H1 (cell line): ENCODE data around the gene PPM1N. TPM values are rescaled to one million over a fixed set of nuclear protein-coding genes. Genes with fewer than 3 reads are reported as not detected.

Experiments
- CTCF ChIA-PET: fragments of 300-600 bp; sonication (Branson Sonifier 250); formaldehyde crosslinking; loops from one replicate; lab custom pipeline; 2021; ENCODE audit not compliant: partially characterized antibody; lab: Charles Lee
- POLR2A ChIA-PET: fragments of 300-600 bp; sonication (Branson Sonifier 250); formaldehyde crosslinking; loops from one replicate; lab custom pipeline; 2021; ENCODE audit warnings: inconsistent platforms; ENCODE audit not compliant: partially characterized antibody; lab: Charles Lee
- DNase-seq, 2 experiments: peaks; one replicate each; pipeline versions ENCODE4 v3.0.0 to v3.0.0-alpha.2; 2010 to 2022; ENCODE audit warnings: low spot score in 2 of 2, low read depth in 1 of 2, mixed read lengths in 1 of 2
- FAIRE-seq: peaks from 2 replicates; lab custom pipeline; 2011; peaks lifted over from hg19 to GRCh38; lab: Jason Lieb, UNC
- H2AFZ ChIP-seq: 2 replicates; pipeline ENCODE4 v1.8.1; 2012; ENCODE audit warnings: low read length, inconsistent platforms
- H2AK5ac ChIP-seq: 2 replicates; pipeline ENCODE4 v1.6.1; 2013; ENCODE audit warnings: low read depth, low read length
- H2BK120ac ChIP-seq: replicated peaks from 2 replicates; pipeline ENCODE3; 2013; ENCODE audit warnings: low read depth, low read length, inconsistent platforms
- H2BK12ac ChIP-seq: 2 replicates; pipeline ENCODE4 v1.6.1; 2013; ENCODE audit warnings: low read depth, low read length
- H2BK15ac ChIP-seq: 2 replicates; pipeline ENCODE4 v1.6.1; 2013; ENCODE audit warnings: low read length
- H2BK20ac ChIP-seq: 2 replicates; pipeline ENCODE4 v1.6.1; 2013; ENCODE audit warnings: low read length
- H2BK5ac ChIP-seq: 2 replicates; pipeline ENCODE4 v1.6.1; 2013; ENCODE audit warnings: low read depth, low read length
- H3K14ac ChIP-seq: 2 replicates; pipeline ENCODE4 v1.6.1; 2013; ENCODE audit warnings: inconsistent platforms; ENCODE audit not compliant: insufficient read length
- H3K18ac ChIP-seq: 2 replicates; pipeline ENCODE4 v1.6.1; 2013; ENCODE audit warnings: low read length; ENCODE audit errors: extremely low read depth
- H3K23ac ChIP-seq: 2 replicates; pipeline ENCODE4 v1.6.1; 2013; ENCODE audit warnings: inconsistent platforms; ENCODE audit not compliant: insufficient read length
- H3K23me2 ChIP-seq: 2 replicates; pipeline ENCODE4 v1.6.1; 2013; ENCODE audit warnings: low read depth, low read length
- H3K27ac ChIP-seq: 2 replicates; pipeline ENCODE4 v1.6.1; 2011; ENCODE audit warnings: low read depth, low read length, inconsistent platforms
- H3K27me3 ChIP-seq, 4 experiments: replicated peaks in 1 of 4; 1 replicate in 1 of 4; 2 replicates in 3 of 4; pipeline versions ENCODE4 v1.6.1 to v1.8.1; 2011 to 2013; ENCODE audit warnings: low read length in 3 of 4, mild to moderate bottlenecking in 3 of 4, inconsistent platforms in 2 of 4, mixed read lengths in 2 of 4, moderate library complexity in 1 of 4; ENCODE audit not compliant: control insufficient read depth in 3 of 4, insufficient read depth in 3 of 4; ENCODE audit errors: extremely low read depth in 1 of 4
- H3K36me3 ChIP-seq, 4 experiments: 2 replicates each; pipeline versions ENCODE4 v1.6.1 to v1.8.1; 2011 to 2013; ENCODE audit warnings: mild to moderate bottlenecking in 4 of 4, low read length in 3 of 4, moderate library complexity in 2 of 4, control low read depth in 1 of 4, inconsistent platforms in 1 of 4; ENCODE audit not compliant: insufficient read depth in 4 of 4, control insufficient read depth in 2 of 4
- H3K4ac ChIP-seq: replicated peaks from 2 replicates; pipeline ENCODE3; 2013; ENCODE audit warnings: low read length, low read depth, mixed read lengths, inconsistent platforms; ENCODE audit not compliant: insufficient read length
- H3K4me1 ChIP-seq, 4 experiments: replicated peaks in 1 of 4; 1 replicate in 1 of 4; 2 replicates in 3 of 4; pipeline versions ENCODE4 v1.6.1 to v1.8.1; 2011 to 2013; ENCODE audit warnings: low read length in 3 of 4, inconsistent platforms in 2 of 4, mixed read lengths in 1 of 4; ENCODE audit not compliant: insufficient read depth in 4 of 4, control insufficient read depth in 3 of 4
- H3K4me2 ChIP-seq, 2 experiments: 2 replicates each; pipeline versions ENCODE4 v1.6.1 to v1.8.1; 2011 to 2013; ENCODE audit warnings: low read depth in 2 of 2, low read length in 2 of 2, control low read depth in 1 of 2, inconsistent platforms in 1 of 2, mild to moderate bottlenecking in 1 of 2; ENCODE audit not compliant: insufficient read depth in 1 of 2
- H3K4me3 ChIP-seq, 4 experiments: fragments of 200-600, 300-600 bp in 1 of 4; sonication (generic), shearing (Covaris generic), sonication (Bioruptor Twin) in 1 of 4; 2 replicates each; pipeline versions ENCODE4 v1.5.1 to v1.8.1; 2011 to 2016; ENCODE audit warnings: low read length in 4 of 4, low read depth in 3 of 4, control low read depth in 2 of 4, inconsistent platforms in 2 of 4, mild to moderate bottlenecking in 2 of 4, mixed read lengths in 1 of 4, moderate library complexity in 1 of 4; ENCODE audit not compliant: insufficient read depth in 2 of 4; ENCODE audit errors: extremely low read depth in 1 of 4
- H3K56ac ChIP-seq: replicated peaks from 2 replicates; pipeline ENCODE3; 2013; ENCODE audit warnings: low read depth, mild to moderate bottlenecking, mixed read lengths, low read length, inconsistent platforms; ENCODE audit not compliant: insufficient read length
- H3K79me1 ChIP-seq: 2 replicates; pipeline ENCODE4 v1.6.1; 2013; ENCODE audit warnings: low read depth, low read length, control low read depth
- H3K79me2 ChIP-seq, 2 experiments: 2 replicates each; pipeline versions ENCODE4 v1.6.1 to v1.8.1; 2012 to 2013; ENCODE audit warnings: low read length in 2 of 2, mild to moderate bottlenecking in 2 of 2, inconsistent platforms in 1 of 2; ENCODE audit not compliant: insufficient read depth in 2 of 2, control insufficient read depth in 1 of 2
- H3K9ac ChIP-seq, 4 experiments: replicated peaks in 1 of 4; 1 replicate in 1 of 4; 2 replicates in 3 of 4; pipeline versions ENCODE4 v1.6.1 to v1.8.1; 2011 to 2013; ENCODE audit warnings: low read depth in 3 of 4, low read length in 3 of 4, control low read depth in 2 of 4, mild to moderate bottlenecking in 2 of 4, moderate library complexity in 2 of 4, inconsistent platforms in 1 of 4; ENCODE audit errors: extremely low read depth in 1 of 4
- H3K9me3 ChIP-seq, 2 experiments: 2 replicates each; pipeline versions ENCODE4 v1.6.1 to v1.8.1; 2012 to 2013; ENCODE audit warnings: mild to moderate bottlenecking in 2 of 2, moderate library complexity in 2 of 2, control low read depth in 1 of 2, inconsistent platforms in 1 of 2, low read depth in 1 of 2, low read length in 1 of 2, mixed read lengths in 1 of 2; ENCODE audit not compliant: insufficient read depth in 2 of 2
- H4K20me1 ChIP-seq, 2 experiments: replicated peaks in 1 of 2; 2 replicates each; pipeline versions ENCODE3 to v1.8.1; 2011 to 2013; ENCODE audit warnings: inconsistent platforms in 2 of 2, low read length in 2 of 2, mild to moderate bottlenecking in 1 of 2; ENCODE audit not compliant: insufficient read depth in 2 of 2, control insufficient read depth in 1 of 2
- H4K5ac ChIP-seq: 2 replicates; pipeline ENCODE4 v1.6.1; 2013; ENCODE audit warnings: low read length, low read depth, mixed read lengths, inconsistent platforms; ENCODE audit not compliant: insufficient read length
- H4K8ac ChIP-seq: 2 replicates; pipeline ENCODE4 v1.8.0; 2013; ENCODE audit warnings: mild to moderate bottlenecking, moderate library complexity, low read length, inconsistent platforms; ENCODE audit not compliant: insufficient read depth; ENCODE audit errors: extremely low read depth
- H4K91ac ChIP-seq: replicated peaks from 2 replicates; pipeline ENCODE3; 2013; ENCODE audit warnings: low read length, mixed read lengths, inconsistent platforms; ENCODE audit not compliant: insufficient read length
- BCL11A ChIP-seq, 2 experiments: IDR thresholded peaks; one replicate each; pipeline ENCODE4 v1.6.1; 2011; ENCODE audit warnings: low read depth in 2 of 2, low read length in 2 of 2, mild to moderate bottlenecking in 2 of 2
- CHD2 ChIP-seq: IDR thresholded peaks from 2 replicates; pipeline ENCODE4 v1.6.1; 2012; ENCODE audit warnings: low read length, improper control_type of control experiment
- CREB1 ChIP-seq: IDR thresholded peaks from 2 replicates; pipeline ENCODE4 v1.6.1; 2012; ENCODE audit warnings: inconsistent platforms
- CTBP2 ChIP-seq: IDR thresholded peaks from 2 replicates; pipeline ENCODE4 v1.7.0; 2011; ENCODE audit warnings: borderline replicate concordance, mild to moderate bottlenecking, moderate library complexity, mixed read lengths, low read length; ENCODE audit not compliant: insufficient read depth, insufficient read length
- EZH2 ChIP-seq: fragments of 200-600 bp; sonication (generic); IDR thresholded peaks from 2 replicates; pipeline ENCODE4 v1.7.1; 2012; ENCODE audit warnings: low read depth, mild to moderate bottlenecking, moderate library complexity, low read length, inconsistent platforms; ENCODE audit not compliant: severe bottlenecking
- FOSL1 ChIP-seq: IDR thresholded peaks from 2 replicates; pipeline ENCODE4 v1.6.1; 2011; ENCODE audit warnings: mild to moderate bottlenecking, low read depth, low read length, moderate library complexity; ENCODE audit not compliant: insufficient read depth
- NANOG ChIP-seq: IDR thresholded peaks from 2 replicates; pipeline ENCODE4 v1.6.1; 2011; ENCODE audit warnings: low read length, low read depth, mild to moderate bottlenecking, inconsistent platforms; ENCODE audit not compliant: insufficient read depth, poor library complexity, severe bottlenecking
- POU5F1 ChIP-seq: IDR thresholded peaks from 2 replicates; pipeline ENCODE4 v1.6.1; 2011; ENCODE audit warnings: low read depth, mild to moderate bottlenecking, low read length, moderate library complexity
- RFX5 ChIP-seq: IDR thresholded peaks from 2 replicates; pipeline ENCODE4 v1.6.1; 2011; ENCODE audit warnings: low read depth, low read length, improper control_type of control experiment, borderline replicate concordance
- SIN3A ChIP-seq, 2 experiments: IDR thresholded peaks in 1 of 2; conservative IDR thresholded peaks in 1 of 2; 2 replicates each; pipeline ENCODE4 v1.6.1; 2011 to 2012; ENCODE audit warnings: low read length in 2 of 2, improper control_type of control experiment in 1 of 2, low read depth in 1 of 2, mild to moderate bottlenecking in 1 of 2
- SRF ChIP-seq: IDR thresholded peaks from 2 replicates; pipeline ENCODE4 v1.6.1; 2011; ENCODE audit warnings: mild to moderate bottlenecking, low read depth, low read length, moderate library complexity
- ZNF274 ChIP-seq: IDR thresholded peaks from 2 replicates; pipeline ENCODE4 v1.7.0; 2012; ENCODE audit warnings: low read length, borderline replicate concordance; ENCODE audit errors: extremely low read depth
- WGBS, 2 experiments: shearing (Covaris generic) in 1 of 2; methylation state at CpG; one replicate each; pipeline versions ENCODE4 v1.1.6 to v1.1.7; 2013 to 2015; ENCODE audit warnings: low lambda C conversion rate in 2 of 2, mixed read lengths in 2 of 2, inconsistent platforms in 1 of 2, low coverage in 1 of 2, missing lambda C conversion rate in 1 of 2; ENCODE audit not compliant: insufficient replicate concordance in 2 of 2, insufficient coverage in 1 of 2, insufficient read length in 1 of 2; ENCODE audit errors: extremely low coverage in 1 of 2, missing lambda C conversion rate in 1 of 2; 5-methylcytosine and 5-hydroxymethylcytosine counted together
- polyA plus RNA-seq, 7 experiments: library from polyadenylated mRNA; depleted of rRNA in 3 of 7; stranded (reverse) in 5 of 7; unstranded in 2 of 7; fragments of >200 nt in 5 of 7; fragments of 200-250 nt in 2 of 7; gene quantifications; 1 replicate in 5 of 7; 2 replicates in 1 of 7; 4 replicates in 1 of 7; pipeline versions ENCODE4 v1.2.1 to v1.2.3, GENCODE V29; 2011 to 2013; ENCODE audit warnings: missing spikeins in 2 of 7, mixed read lengths in 2 of 7
- total RNA-seq: library from RNA; stranded (reverse); fragmentation: NEBNext Ultra II Directional; extraction: Animal tissue kit (Norgen Biotek cat#: 25700); gene quantifications from 2 replicates; pipeline ENCODE4 v1.2.1, GENCODE V29; 2021
- TF ChIP-seq, protein P1 (sequence below): IDR thresholded peaks from 2 replicates; pipeline ENCODE4 v1.6.1; 2011; ENCODE audit warnings: low read depth, mild to moderate bottlenecking, low read length; ENCODE audit not compliant: insufficient read depth

The PPM1N gene
- total and polyA plus RNA-seq, 2 of the 8 experiments (the other 6 are each of a cell fraction or from before 2014, with no cell fraction given), result 12.2 to 14.4 TPM

DNA sequence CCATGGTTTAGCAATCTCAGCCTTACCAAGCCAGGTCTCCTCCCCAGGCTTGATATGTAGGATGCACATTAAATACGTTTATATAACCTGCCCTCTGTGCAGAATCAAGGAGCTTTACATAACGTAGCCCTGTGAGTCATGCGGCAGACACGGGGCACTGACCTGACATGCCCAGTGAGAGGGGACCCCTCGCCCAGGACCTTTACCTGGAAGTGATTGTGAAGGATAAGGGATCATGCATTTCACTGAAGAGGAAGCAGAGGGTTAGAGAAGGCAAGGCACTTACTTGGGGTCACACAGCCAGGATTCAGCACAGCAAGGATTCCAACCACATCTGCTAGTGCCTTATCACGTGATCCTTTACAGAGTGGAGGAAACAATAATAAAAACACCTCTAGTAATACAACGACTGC is 49.4 kb upstream of the PPM1N start:
- POLR2A ChIA-PET, result interaction anchor here (1.3 to 2.1 kb wide), 4 partner anchors 10 to 80 kb away, joined by 4 to 11 read pairs (median 6); partner anchors contain the start of gene FOSB
- H3K4ac ChIP-seq, result no peak overlapping the region
- TF ChIP-seq EZH2 (no peak), ZNF274 (no peak), CREB1 (no peak), SIN3A (conservative IDR thresholded peaks at IDR 0.05 in 1 of 2, IDR thresholded peaks at IDR 0.05 in 1 of 2; ENCODE audit: low read depth in 1 of 2, low read length in 2 of 2) (no peak), SRF (no peak), BCL11A (IDR thresholded peaks at IDR 0.05; ENCODE audit: low read depth in 2 of 2, low read length in 2 of 2) (no peak), CHD2 (no peak), CTBP2 (no peak), FOSL1 (no peak), NANOG (no peak), RFX5 (no peak), POU5F1 (no peak)
- TF ChIP-seq, protein P1, sequence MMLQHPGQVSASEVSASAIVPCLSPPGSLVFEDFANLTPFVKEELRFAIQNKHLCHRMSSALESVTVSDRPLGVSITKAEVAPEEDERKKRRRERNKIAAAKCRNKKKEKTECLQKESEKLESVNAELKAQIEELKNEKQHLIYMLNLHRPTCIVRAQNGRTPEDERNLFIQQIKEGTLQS, result no peak

More for the DNA sequence above, 49.4 kb upstream of the PPM1N start:
- Histone ChIP-seq H4K91ac (no peak overlapping the region), H2BK15ac (no peak overlapping the region), H3K27ac (no peak overlapping the region), H3K79me2 (no peaks in the 10 kb centered on the region), H3K4me2 (no peak overlapping the region; a peak in 1 of 4 replicates), H2AFZ (no peak overlapping the region), H3K79me1 (no peaks in the 10 kb centered on the region), H3K4me3 (no peak overlapping the region), H2BK5ac (no peak overlapping the region), H2BK120ac (no peak overlapping the region), H3K56ac (no peak overlapping the region), H3K9me3 (no peaks in the 10 kb centered on the region), H3K14ac (no peak overlapping the region), H2BK12ac (no peak overlapping the region), H2AK5ac (0 out of 2 replicates have a peak overlapping the region, but pooled peaks have one; percentile 17), H3K36me3 (no peaks in the 10 kb centered on the region), H3K27me3 (peaks cover 0 to 19% (median 14%) of the 10 kb centered on the region in 4 experiments; a peak in 6 of 7 replicates), H3K18ac (no peak overlapping the region), H3K9ac (no peak overlapping the region), H3K23me2 (peaks cover 16% of the 10 kb centered on the region), H4K5ac (no peak overlapping the region), H2BK20ac (no peak overlapping the region), H3K4me1 (peaks cover 4 to 13% (median 7%) of the 10 kb centered on the region in 4 experiments; a peak in 6 of 7 replicates), H4K8ac (no peak overlapping the region), H4K20me1 (no peaks in the 10 kb centered on the region), H3K23ac (no peak overlapping the region)
- CTCF ChIA-PET, result interaction anchor here (0.5 to 6.3 kb wide), 10 partner anchors 9 to 838 kb away, joined by 3 to 145 read pairs (median 7); no protein-coding TSS in a partner anchor
- no peak for DNase-seq
- WGBS, 2 experiments, result 78% methylated on average over 7 of the region's 7 CpGs; no CpG with 5 or more reads in 1 of the 2 experiments
- no peak for FAIRE-seq
